ENCODE measurements around the gene SLC30A3.

SLC30A3 gene

GRCh38 chr2:27211943-27212625, 50.8 kb downstream of the SLC30A3 start, which contains the start of the genes ATRAID and SLC5A6:
ATRAID (plus strand) TSS chr2:27212041; CDS start chr2:27212369, 328 bp downstream.
SLC5A6 (minus strand) TSS chr2:27212268; CDS start chr2:27207650, 4,618 bp downstream.
- no peak for TF ChIP-seq CTCF (conservative IDR thresholded peaks at IDR 0.05; ENCODE audit: low read depth, low read length)
- DNase-seq (ENCODE audit: low read depth): no peak
- H3K4me3 ChIP-seq (ENCODE audit: low read length): peak within 1 kb of the TSS; percentile 84

GRCh38 chr2:27211241-27211942, 51.5 kb downstream of the SLC30A3 start:
- TF ChIP-seq CTCF (conservative IDR thresholded peaks at IDR 0.05; ENCODE audit: low read depth, low read length): no peak
- no peak for DNase-seq (ENCODE audit: low read depth)
- H3K4me3 ChIP-seq (ENCODE audit: low read length): peak overlapping the region; percentile 84

DNA sequence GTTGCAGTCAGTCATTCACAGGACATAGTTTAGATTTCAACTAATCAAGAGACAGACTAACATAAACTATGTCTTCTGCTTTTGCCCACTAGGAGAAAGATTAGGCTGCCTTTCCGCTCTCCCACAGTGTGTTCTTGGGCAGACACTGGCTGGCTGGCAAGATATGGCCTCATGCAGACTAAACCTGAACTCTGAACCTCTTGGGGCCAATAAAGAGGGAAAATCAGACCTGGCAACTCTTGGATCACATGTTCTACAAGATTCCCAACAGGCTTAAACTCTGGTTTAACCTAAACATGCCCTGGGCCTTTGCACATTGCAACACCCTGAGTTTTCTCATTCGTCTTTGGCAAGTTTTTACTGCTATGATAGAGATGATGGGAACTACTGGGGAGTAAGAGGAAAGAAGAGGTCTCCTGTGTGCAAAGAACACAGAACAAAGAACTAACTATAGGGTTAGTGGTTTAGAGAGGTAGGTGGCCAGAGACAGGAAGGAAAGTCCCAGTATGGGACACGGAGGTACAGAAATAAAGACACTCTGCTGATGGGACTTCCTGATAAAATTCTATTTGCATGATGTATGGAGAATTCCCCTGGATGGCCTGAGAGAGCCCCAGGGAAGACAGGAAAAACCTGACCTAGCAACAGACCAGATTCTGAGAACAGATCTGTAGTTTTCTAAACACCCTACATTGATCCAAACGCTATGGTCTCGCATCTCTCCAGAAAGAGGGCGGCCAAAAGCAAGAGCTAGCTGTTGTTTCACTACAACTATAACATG, 53.0 kb downstream of the SLC30A3 start:
- peak; percentile 63 for DNase-seq (ENCODE audit: low read depth)
- peak overlapping the region; percentile 2 for H3K4me3 ChIP-seq (ENCODE audit: low read length)
- TF ChIP-seq CTCF (conservative IDR thresholded peaks at IDR 0.05; ENCODE audit: low read depth, low read length): no peak

GRCh38 chr2:27208486-27209050, 54.3 kb downstream of the SLC30A3 start:
- peak; percentile 90 for DNase-seq (ENCODE audit: low read depth)
- H3K4me3 ChIP-seq (ENCODE audit: low read length): peak overlapping the region; percentile 47
- TF ChIP-seq CTCF (conservative IDR thresholded peaks at IDR 0.05; ENCODE audit: low read depth, low read length): no peak

DNA sequence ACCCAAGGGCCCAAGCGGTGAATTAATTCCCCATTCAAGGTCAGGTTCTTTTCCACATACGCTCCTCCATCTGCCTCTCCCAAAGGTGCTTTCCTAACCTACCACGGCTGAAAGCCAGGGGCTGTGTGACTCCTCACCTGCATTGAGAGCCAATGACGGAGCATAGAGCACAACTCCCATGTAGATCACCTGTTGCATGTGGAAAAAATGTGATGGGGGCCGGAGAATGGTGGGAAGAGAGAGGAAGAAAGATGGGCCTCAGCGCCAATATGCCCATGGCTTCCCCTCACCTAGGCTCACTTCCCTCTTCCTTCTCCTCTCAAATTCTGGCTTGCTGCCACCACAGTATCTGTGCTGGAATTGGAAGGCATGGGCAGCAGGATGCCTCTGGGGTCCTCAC, 56.5 kb downstream of the SLC30A3 start:
- no peak for TF ChIP-seq CTCF (conservative IDR thresholded peaks at IDR 0.05; ENCODE audit: low read depth, low read length)
- H3K4me3 ChIP-seq (ENCODE audit: low read length): no peak overlapping the region
- DNase-seq (ENCODE audit: low read depth): no peak

GRCh38 chr2:27205206-27205605, 57.6 kb downstream of the SLC30A3 start:
- TF ChIP-seq CTCF (conservative IDR thresholded peaks at IDR 0.05; ENCODE audit: low read depth, low read length): no peak
- no peak for DNase-seq (ENCODE audit: low read depth)
- no peak overlapping the region for H3K4me3 ChIP-seq (ENCODE audit: low read length)

Measured in retinal pigment epithelial cell (primary cell).